GM18909 (cell line): ENCODE data around the gene PTPN18.
"Not testable (repeated sequence)": the region's sequence is repeated elsewhere in the genome, so short reads cannot be mapped to it uniquely, and the experiment has no call there.

Experiments
- ATAC-seq: cut with Tn5 transposase; IDR thresholded peaks from one replicate; pipeline ENCODE4 v1.9.1; 2021; ENCODE audit warnings: mild to moderate bottlenecking; ENCODE audit not compliant: unreplicated experiment, poor library complexity

Gene PTPN18

GRCh38 chr2:130418845-130419244 is 63.0 kb downstream of the PTPN18 start:
- ATAC-seq, result not testable (repeated sequence)
